Measurements from ENCODE around the gene COMT.

COMT gene

DNA sequence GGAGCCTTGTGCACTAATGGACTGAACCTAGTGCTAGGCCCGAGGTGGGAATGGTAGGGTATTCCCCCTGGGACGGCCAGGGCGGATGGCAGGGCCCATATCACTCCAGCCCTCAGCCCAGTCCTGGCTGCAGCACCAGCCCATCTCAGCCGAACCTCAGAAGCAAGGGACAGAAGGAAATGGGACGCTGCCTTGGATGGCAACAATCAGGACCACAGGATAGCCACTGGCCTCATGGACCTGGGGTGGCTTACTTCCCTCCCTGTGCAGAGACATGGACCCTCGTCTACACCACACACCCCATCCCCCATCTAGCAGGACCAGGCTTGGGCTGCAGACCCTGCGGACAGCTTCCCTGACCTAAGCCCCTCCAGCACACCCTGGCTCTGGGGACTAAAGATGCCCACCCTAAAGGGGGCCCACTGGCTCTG lies 50.9 kb downstream of the COMT start:
- TF ChIP-seq, protein P1, sequence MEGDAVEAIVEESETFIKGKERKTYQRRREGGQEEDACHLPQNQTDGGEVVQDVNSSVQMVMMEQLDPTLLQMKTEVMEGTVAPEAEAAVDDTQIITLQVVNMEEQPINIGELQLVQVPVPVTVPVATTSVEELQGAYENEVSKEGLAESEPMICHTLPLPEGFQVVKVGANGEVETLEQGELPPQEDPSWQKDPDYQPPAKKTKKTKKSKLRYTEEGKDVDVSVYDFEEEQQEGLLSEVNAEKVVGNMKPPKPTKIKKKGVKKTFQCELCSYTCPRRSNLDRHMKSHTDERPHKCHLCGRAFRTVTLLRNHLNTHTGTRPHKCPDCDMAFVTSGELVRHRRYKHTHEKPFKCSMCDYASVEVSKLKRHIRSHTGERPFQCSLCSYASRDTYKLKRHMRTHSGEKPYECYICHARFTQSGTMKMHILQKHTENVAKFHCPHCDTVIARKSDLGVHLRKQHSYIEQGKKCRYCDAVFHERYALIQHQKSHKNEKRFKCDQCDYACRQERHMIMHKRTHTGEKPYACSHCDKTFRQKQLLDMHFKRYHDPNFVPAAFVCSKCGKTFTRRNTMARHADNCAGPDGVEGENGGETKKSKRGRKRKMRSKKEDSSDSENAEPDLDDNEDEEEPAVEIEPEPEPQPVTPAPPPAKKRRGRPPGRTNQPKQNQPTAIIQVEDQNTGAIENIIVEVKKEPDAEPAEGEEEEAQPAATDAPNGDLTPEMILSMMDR (IDR thresholded peaks at IDR 0.05; ENCODE audit: low read depth, low read length): no peak

DNA sequence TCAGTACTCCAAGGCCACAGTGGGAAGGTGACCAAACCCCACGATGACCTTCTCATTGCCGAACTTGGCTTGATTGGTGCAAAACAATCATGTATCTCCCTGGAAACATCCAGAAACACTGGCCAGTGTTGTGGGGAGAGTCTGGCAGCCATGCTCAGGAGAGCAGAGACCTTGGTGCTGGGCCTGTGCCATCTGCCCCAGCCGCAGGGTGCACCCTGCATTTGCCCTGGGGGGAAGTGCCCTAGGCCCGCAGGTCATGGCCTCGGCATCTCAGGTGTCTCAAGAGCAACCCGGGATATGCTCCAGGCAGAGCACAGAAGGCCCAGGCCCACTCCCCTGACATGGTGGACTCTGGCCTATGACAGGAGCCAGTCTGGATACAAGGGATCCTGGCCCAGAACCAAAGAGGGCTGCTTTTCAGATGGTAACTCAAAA lies 51.4 kb downstream of the COMT start:
- TF ChIP-seq, protein P1 (IDR thresholded peaks at IDR 0.05; ENCODE audit: low read depth, low read length): no peak
- H3K27ac ChIP-seq: no peak overlapping the region
- no peaks in the 10 kb centered on the region for H3K36me3 ChIP-seq

More for the DNA sequence above, 50.9 kb downstream of the COMT start:
- H3K9me3 ChIP-seq (ENCODE audit: severe bottlenecking): no peaks in the 10 kb centered on the region
- no peak overlapping the region for H3K4me3 ChIP-seq (ENCODE audit: low read depth, low read length)
- no peaks in the 10 kb centered on the region for H3K27me3 ChIP-seq (ENCODE audit: insufficient read depth, low read depth, severe bottlenecking)
- no peak overlapping the region for H3K27ac ChIP-seq
- no peaks in the 10 kb centered on the region for H3K36me3 ChIP-seq
- DNase-seq: no peak

DNA sequence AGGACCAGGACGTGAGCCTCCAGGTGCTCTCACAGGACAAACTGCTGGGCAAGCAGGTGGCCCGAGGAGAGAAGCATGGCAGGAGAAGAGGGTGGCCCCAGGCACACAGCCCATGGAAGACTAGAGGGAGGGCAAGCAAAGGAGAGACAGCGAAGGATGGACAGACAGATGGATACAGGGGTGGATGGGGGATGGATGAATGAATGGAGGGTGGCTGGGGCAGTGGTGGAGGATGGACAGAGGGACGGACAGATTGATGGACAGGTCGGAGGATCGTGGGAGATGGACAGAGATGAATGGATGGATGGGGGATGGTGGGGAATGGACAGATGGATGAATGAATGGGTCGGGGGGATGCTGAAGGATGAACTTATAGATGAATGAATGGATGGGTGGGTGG lies 52.4 kb downstream of the COMT start:
- Histone ChIP-seq H3K4me3 (ENCODE audit: low read depth, low read length) (no peak overlapping the region), H3K36me3 (no peaks in the 10 kb centered on the region), H3K9me3 (ENCODE audit: severe bottlenecking) (no peaks in the 10 kb centered on the region), H3K27ac (no peak overlapping the region), H3K27me3 (ENCODE audit: insufficient read depth, low read depth, severe bottlenecking) (no peaks in the 10 kb centered on the region)
- no peak for DNase-seq
- TF ChIP-seq, protein P1 (IDR thresholded peaks at IDR 0.05; ENCODE audit: low read depth, low read length): no peak

More for the DNA sequence above, 51.4 kb downstream of the COMT start:
- Histone ChIP-seq H3K4me3 (ENCODE audit: low read depth, low read length) (no peak overlapping the region), H3K9me3 (ENCODE audit: severe bottlenecking) (no peaks in the 10 kb centered on the region), H3K27me3 (ENCODE audit: insufficient read depth, low read depth, severe bottlenecking) (no peaks in the 10 kb centered on the region)
- no peak for DNase-seq

DNA sequence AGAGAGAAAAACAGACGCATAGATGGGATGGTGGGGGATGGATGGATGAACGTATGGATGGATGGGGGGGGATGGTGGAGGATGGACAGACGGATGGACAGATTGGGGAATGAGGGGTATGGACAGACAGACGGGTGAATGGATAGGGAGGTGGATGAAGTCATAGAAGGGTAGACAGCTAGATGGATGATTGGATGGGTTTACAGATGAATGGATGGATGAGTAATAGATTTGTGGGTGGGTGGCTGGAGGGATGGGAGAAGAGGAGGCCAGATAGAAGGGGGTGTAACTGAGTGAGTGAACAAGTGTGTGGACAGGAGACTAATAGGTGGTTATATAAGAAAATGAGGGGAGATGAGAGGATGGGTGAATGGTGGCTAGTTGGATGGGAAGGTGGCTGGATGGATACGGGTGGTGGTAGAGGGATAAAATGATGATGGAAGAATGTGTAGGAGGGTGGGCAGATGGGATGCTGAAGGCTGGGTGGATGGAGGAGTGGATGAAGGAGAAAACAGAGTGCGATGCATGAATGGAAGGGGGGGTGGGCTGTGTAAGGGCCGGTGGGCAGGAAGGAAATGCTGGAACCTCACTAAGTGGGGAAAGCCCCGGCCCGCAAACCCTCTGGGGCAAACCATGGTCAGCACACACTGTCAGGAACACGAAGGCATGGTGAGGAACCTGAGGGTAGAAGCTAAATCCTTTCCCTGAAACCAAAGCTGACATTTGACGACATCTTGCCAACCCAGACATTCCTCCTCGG lies 53.5 kb downstream of the COMT start:
- Histone ChIP-seq H3K9me3 (ENCODE audit: severe bottlenecking) (no peaks in the 10 kb centered on the region), H3K27ac (no peak overlapping the region), H3K36me3 (no peaks in the 10 kb centered on the region), H3K4me3 (ENCODE audit: low read depth, low read length) (no peak overlapping the region), H3K27me3 (ENCODE audit: insufficient read depth, low read depth, severe bottlenecking) (no peaks in the 10 kb centered on the region)
- TF ChIP-seq, protein P1 (IDR thresholded peaks at IDR 0.05; ENCODE audit: low read depth, low read length): no peak
- no peak for DNase-seq

DNA sequence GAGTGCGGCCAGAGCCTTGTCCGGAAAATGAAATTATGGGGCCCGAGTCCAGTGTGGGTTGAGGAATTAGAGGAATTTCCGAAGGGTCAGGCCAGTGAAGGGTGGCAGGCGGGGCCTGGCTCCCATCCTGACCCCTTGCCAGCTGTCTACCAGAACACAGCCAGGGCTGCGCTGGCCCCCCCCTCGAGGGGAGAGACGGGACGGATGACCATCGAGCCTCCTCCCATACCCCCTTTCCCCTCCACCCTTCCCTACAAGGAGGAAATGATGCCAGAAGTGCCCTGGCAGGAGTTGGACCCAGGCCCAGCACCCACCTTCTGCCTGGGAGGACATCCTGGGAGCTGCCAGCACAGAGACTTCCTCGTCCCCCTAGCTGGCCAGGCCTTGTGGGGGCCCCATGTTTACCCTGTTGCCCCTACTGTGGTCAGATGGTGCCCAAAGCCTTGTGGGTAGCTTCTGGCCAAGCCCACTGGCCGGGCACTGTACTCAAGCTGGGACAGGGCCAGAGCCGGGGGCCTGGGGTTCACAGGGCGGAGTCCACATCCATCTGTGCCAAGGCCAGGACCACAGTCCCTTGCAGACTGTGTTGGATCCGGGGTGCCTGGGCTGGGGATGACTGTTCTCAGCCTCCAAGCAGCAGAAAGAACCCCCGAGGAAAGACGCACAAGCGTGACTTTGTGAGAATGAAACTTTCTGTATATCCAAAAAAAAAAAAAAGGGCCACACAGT lies 54.2 kb downstream of the COMT start:
- TF ChIP-seq, protein P1 (IDR thresholded peaks at IDR 0.05; ENCODE audit: low read depth, low read length): no peak
- no peak for DNase-seq
- no peaks in the 10 kb centered on the region for H3K36me3 ChIP-seq
- no peak overlapping the region for H3K4me3 ChIP-seq (ENCODE audit: low read depth, low read length)
- H3K27ac ChIP-seq: no peak overlapping the region
- H3K9me3 ChIP-seq (ENCODE audit: severe bottlenecking): no peaks in the 10 kb centered on the region
- no peaks in the 10 kb centered on the region for H3K27me3 ChIP-seq (ENCODE audit: insufficient read depth, low read depth, severe bottlenecking)
